ENCODE results near the gene HRCT1. TPM values are rescaled to one million over a fixed set of nuclear protein-coding genes. Genes with fewer than 3 reads are reported as not detected.
A peak's percentile ranks its signal among the peaks of the same experiment; 100 is the strongest.

The HRCT1 gene
- total and polyA plus RNA-seq, 2 experiments from 2014 or later: not detected

DNA sequence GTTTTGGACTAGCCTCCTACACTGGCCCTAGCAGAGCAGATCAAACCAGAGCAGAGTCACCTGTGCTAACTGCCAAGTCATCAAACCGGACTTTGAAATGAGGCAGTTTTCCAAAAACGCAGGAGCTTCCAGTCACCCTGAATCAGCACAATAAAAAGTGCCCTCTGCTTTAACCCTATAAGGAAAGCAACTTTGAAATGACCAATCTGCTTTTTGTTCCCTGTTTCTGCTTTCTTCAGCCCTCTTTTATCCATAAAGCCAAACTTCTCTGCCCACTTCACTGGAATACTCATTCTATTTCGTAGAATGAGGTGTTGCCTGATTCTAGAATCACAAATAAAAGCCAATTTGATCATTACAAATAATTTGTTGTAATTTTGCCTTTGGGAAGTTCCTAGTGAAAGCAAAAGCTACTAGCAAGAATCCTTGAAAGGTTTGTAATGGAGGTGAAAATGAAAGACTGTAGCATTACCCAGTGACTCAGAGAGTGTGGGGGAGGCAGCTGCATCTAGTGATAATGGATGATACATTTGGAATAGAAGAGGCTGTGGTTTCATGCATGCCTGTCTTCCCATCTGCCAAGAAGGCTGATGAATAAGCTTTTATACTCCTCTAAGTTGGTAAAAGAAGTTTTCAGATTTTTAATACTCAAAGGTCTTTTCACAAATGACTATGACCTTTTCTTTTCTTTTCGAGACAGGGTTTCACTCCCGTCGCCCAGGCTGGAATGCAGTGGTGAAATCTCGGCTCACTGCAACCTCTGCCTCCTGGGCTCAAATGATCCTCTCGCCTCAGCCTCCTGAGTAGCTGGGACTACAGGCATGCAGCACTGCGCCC, 18.1 kb downstream of the HRCT1 start:
- no peak overlapping the region for H3K4me2 ChIP-seq
- ATAC-seq (no peak), DNase-seq (ENCODE audit: low spot score) (no peak)
- H4K20me1 ChIP-seq (replicated peaks; ENCODE audit: insufficient read depth): no peaks in the 10 kb centered on the region
- Mint-ChIP-seq H3K27me3 (ENCODE audit: insufficient read depth, low read depth, poor library complexity) (peaks cover 3% of the 10 kb centered on the region), H3K4me3 (no peak overlapping the region), H3K4me1 (peaks cover 3% of the 10 kb centered on the region; the same call in 2 of the 3 replicates), H3K36me3 (ENCODE audit: low read depth) (no peaks in the 10 kb centered on the region), H3K9me3 (no peaks in the 10 kb centered on the region; the same call in 2 of the 3 replicates), H3K27ac (no peak overlapping the region)
- no peaks in the 10 kb centered on the region for H3K79me2 ChIP-seq (replicated peaks; ENCODE audit: insufficient read depth)
- H3K36me3 ChIP-seq (ENCODE audit: insufficient read depth): no peaks in the 10 kb centered on the region
- no peaks in the 10 kb centered on the region for H3K9me2 ChIP-seq (ENCODE audit: insufficient read depth)
- no peaks in the 10 kb centered on the region for H3K4me1 ChIP-seq (ENCODE audit: insufficient read depth)
- no peaks in the 10 kb centered on the region for H3F3A ChIP-seq (replicated peaks; ENCODE audit: low read depth)
- H3K27me3 ChIP-seq (ENCODE audit: insufficient read depth): no peaks in the 10 kb centered on the region
- no peak for TF ChIP-seq EZH2 (IDR thresholded peaks at IDR 0.05; ENCODE audit: low read depth, unreplicated experiment)
- no peak for TF ChIP-seq ZNF462 (CRISPR knock-in tag; IDR thresholded peaks at IDR 0.05)
- no peak for TF ChIP-seq EZH2phosphoT487 (IDR thresholded peaks at IDR 0.05; ENCODE audit: unreplicated experiment)
- no peak for TF ChIP-seq CREB1 (CRISPR knock-in tag; IDR thresholded peaks at IDR 0.05; ENCODE audit: low read depth)
- TF ChIP-seq JUNB (IDR thresholded peaks at IDR 0.05; ENCODE audit: unreplicated experiment): no peak
- no peak for TF ChIP-seq STAT1 (IDR thresholded peaks at IDR 0.05; ENCODE audit: unreplicated experiment)
- TF ChIP-seq, protein P1, sequence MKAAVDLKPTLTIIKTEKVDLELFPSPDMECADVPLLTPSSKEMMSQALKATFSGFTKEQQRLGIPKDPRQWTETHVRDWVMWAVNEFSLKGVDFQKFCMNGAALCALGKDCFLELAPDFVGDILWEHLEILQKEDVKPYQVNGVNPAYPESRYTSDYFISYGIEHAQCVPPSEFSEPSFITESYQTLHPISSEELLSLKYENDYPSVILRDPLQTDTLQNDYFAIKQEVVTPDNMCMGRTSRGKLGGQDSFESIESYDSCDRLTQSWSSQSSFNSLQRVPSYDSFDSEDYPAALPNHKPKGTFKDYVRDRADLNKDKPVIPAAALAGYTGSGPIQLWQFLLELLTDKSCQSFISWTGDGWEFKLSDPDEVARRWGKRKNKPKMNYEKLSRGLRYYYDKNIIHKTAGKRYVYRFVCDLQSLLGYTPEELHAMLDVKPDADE (IDR thresholded peaks at IDR 0.05): no peak
- TF ChIP-seq POLR2AphosphoS5 (IDR thresholded peaks at IDR 0.05; ENCODE audit: low read depth): no peak
- H2AFZ ChIP-seq: 0 out of 2 replicates have a peak overlapping the region, but pooled peaks have one; percentile 8
- H3K4me3 ChIP-seq: no peak overlapping the region
- H3K27ac ChIP-seq (ENCODE audit: low read depth): no peak overlapping the region
